ENCODE data around the gene ARID5A.

- no peak for TF ChIP-seq POLR2AphosphoS5 (IDR thresholded peaks at IDR 0.05; ENCODE audit: borderline replicate concordance, low read depth, low read length)
- no peak for TF ChIP-seq EZH2 (IDR thresholded peaks at IDR 0.05)
Measured at GRCh38 chr2:96491860-96492497, 44.6 kb upstream of the ARID5A start.

All from SK-N-MC (cell line).